Measurements from ENCODE around the gene OR9G4. TPM values are rescaled to one million over a fixed set of nuclear protein-coding genes. Genes with fewer than 3 reads are reported as not detected.

Gene OR9G4
- polyA plus RNA-seq, 1 of the 3 experiments (the other 2 are of a cell fraction): not detected

- Histone ChIP-seq H3K4me1 (ENCODE audit: control insufficient read depth in 1 of 2, insufficient read depth in 2 of 2, low read depth in 1 of 2, low read length in 1 of 2) (no peaks in the 10 kb centered on the region), H3K4me3 (ENCODE audit: low read depth in 2 of 2, low read length in 1 of 2) (no peak overlapping the region), H3K36me3 (replicated peaks in 1 of 2; ENCODE audit: control insufficient read depth in 1 of 2, insufficient read depth in 2 of 2, low read length in 1 of 2) (no peaks in the 10 kb centered on the region), H2AFZ (ENCODE audit: low read depth) (no peak overlapping the region), H3K79me2 (ENCODE audit: insufficient read depth) (no peaks in the 10 kb centered on the region), H3K9me2 (no peaks in the 10 kb centered on the region), H4K20me1 (ENCODE audit: insufficient read depth) (no peaks in the 10 kb centered on the region), H3K27ac (ENCODE audit: low read depth in 2 of 2, low read length in 1 of 2) (no peak overlapping the region), H3K9ac (no peak overlapping the region), H3K4me2 (no peak overlapping the region), H3F3A (replicated peaks; ENCODE audit: insufficient read depth) (no peaks in the 10 kb centered on the region), H3K9me3 (no peaks in the 10 kb centered on the region), H3K27me3 (ENCODE audit: insufficient read depth) (no peaks in the 10 kb centered on the region)
- ChIA-PET POLR2A (no interaction called here), CTCF (interaction anchor here (0.6 kb wide), 1 partner anchor 26 kb away, joined by 3 read pairs; no protein-coding TSS in a partner anchor)
- no peak for DNase-seq
- TF ChIP-seq FOXM1 (IDR thresholded peaks at IDR 0.05; ENCODE audit: low read depth) (no peak), RCOR1 (IDR thresholded peaks at IDR 0.05; ENCODE audit: low read length) (no peak), MXI1 (IDR thresholded peaks at IDR 0.05; ENCODE audit: low read depth, low read length) (no peak), SIN3A (IDR thresholded peaks at IDR 0.05; ENCODE audit: borderline replicate concordance, low read depth, low read length) (no peak), GATA2 (CRISPR knock-in tag; IDR thresholded peaks at IDR 0.05) (no peak), MEF2A (IDR thresholded peaks at IDR 0.05; ENCODE audit: borderline replicate concordance, low read depth) (no peak), RAD21 (IDR thresholded peaks at IDR 0.05; ENCODE audit: low read length) (no peak), TCF12 (IDR thresholded peaks at IDR 0.05) (no peak), YY1 (IDR thresholded peaks at IDR 0.05; ENCODE audit: low read depth) (no peak), EZH2phosphoT487 (IDR thresholded peaks at IDR 0.05; ENCODE audit: borderline replicate concordance, low read depth) (no peak), TAF1 (IDR thresholded peaks at IDR 0.05; ENCODE audit: borderline replicate concordance, low read depth, low read length) (no peak), RXRA (IDR thresholded peaks at IDR 0.05; ENCODE audit: borderline replicate concordance, low read depth) (no peak), CHD2 (IDR thresholded peaks at IDR 0.05; ENCODE audit: low read length, partially characterized antibody) (no peak), RFX5 (IDR thresholded peaks at IDR 0.05; ENCODE audit: low read length) (no peak)
- TF ChIP-seq, protein P1, sequence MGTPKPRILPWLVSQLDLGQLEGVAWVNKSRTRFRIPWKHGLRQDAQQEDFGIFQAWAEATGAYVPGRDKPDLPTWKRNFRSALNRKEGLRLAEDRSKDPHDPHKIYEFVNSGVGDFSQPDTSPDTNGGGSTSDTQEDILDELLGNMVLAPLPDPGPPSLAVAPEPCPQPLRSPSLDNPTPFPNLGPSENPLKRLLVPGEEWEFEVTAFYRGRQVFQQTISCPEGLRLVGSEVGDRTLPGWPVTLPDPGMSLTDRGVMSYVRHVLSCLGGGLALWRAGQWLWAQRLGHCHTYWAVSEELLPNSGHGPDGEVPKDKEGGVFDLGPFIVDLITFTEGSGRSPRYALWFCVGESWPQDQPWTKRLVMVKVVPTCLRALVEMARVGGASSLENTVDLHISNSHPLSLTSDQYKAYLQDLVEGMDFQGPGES (IDR thresholded peaks at IDR 0.05; ENCODE audit: low read depth, low read length): no peak
- TF ChIP-seq, protein P2, sequence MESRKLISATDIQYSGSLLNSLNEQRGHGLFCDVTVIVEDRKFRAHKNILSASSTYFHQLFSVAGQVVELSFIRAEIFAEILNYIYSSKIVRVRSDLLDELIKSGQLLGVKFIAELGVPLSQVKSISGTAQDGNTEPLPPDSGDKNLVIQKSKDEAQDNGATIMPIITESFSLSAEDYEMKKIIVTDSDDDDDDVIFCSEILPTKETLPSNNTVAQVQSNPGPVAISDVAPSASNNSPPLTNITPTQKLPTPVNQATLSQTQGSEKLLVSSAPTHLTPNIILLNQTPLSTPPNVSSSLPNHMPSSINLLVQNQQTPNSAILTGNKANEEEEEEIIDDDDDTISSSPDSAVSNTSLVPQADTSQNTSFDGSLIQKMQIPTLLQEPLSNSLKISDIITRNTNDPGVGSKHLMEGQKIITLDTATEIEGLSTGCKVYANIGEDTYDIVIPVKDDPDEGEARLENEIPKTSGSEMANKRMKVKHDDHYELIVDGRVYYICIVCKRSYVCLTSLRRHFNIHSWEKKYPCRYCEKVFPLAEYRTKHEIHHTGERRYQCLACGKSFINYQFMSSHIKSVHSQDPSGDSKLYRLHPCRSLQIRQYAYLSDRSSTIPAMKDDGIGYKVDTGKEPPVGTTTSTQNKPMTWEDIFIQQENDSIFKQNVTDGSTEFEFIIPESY (IDR thresholded peaks at IDR 0.05; ENCODE audit: borderline replicate concordance, low read depth): no peak
- TF ChIP-seq, protein P3, sequence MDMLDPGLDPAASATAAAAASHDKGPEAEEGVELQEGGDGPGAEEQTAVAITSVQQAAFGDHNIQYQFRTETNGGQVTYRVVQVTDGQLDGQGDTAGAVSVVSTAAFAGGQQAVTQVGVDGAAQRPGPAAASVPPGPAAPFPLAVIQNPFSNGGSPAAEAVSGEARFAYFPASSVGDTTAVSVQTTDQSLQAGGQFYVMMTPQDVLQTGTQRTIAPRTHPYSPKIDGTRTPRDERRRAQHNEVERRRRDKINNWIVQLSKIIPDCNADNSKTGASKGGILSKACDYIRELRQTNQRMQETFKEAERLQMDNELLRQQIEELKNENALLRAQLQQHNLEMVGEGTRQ (IDR thresholded peaks at IDR 0.05; ENCODE audit: borderline replicate concordance, low read depth, low read length): no peak
- WGBS (ENCODE audit: low lambda C conversion rate): 3% methylated on average over 2 of the region's 2 CpGs
These were observed 34.3 kb downstream of the OR9G4 start for GRCh38 chr11:56714206-56714605.

Measured in SK-N-SH (cell line).